A549 (cell line): Measurements from ENCODE around the gene VAT1L. TPM values are rescaled to one million over a fixed set of nuclear protein-coding genes. Genes with fewer than 3 reads are reported as not detected.

Source experiments
- ATAC-seq, 2 experiments: fragments of 200-7000 bp in 1 of 2; fragments of >200 bp in 1 of 2; cut with Nextera tagmentation in 1 of 2; cut with Tn5 transposase in 1 of 2; 3 replicates each; pipeline versions ENCODE4 v1.8.0 to v1.9.1; 2018 to 2020; ENCODE audit warnings: mild to moderate bottlenecking in 1 of 2, moderate library complexity in 1 of 2
- CTCF ChIA-PET: fragments of 300-600 bp; sonication (Branson Sonifier 250); formaldehyde crosslinking; extraction: SDS; loops from one replicate; lab custom pipeline; 2021; ENCODE audit warnings: antibody characterized with exemption, inconsistent platforms; lab: Yijun Ruan, JAX
- POLR2A ChIA-PET: fragments of 350-600 bp; formaldehyde crosslinking; extraction: SDS; loops from one replicate; lab custom pipeline; 2021; ENCODE audit warnings: antibody characterized with exemption, inconsistent platforms; lab: Yijun Ruan, JAX
- DNase-seq, 2 experiments: peaks; one replicate each; pipeline versions ENCODE4 v3.0.0 to v3.0.0-alpha.2; 2011 to 2016; ENCODE audit warnings: low read depth in 1 of 2, low spot score in 1 of 2
- FAIRE-seq: peaks from 2 replicates; lab custom pipeline; 2011; peaks lifted over from hg19 to GRCh38; lab: Jason Lieb, UNC
- H3K27ac ChIP-seq, 2 experiments: fragments of >200 bp; sonication (Bioruptor Twin); formaldehyde crosslinking; 3 replicates each; pipeline ENCODE4 v1.5.1; 2016 to 2017
- H3K4me1 ChIP-seq: fragments of >200 bp; sonication (Bioruptor Twin); formaldehyde crosslinking; 3 replicates; pipeline ENCODE4 v1.6.1; 2016
- H3K4me2 ChIP-seq: fragments of >200 bp; sonication (Bioruptor Twin); formaldehyde crosslinking; 3 replicates; pipeline ENCODE4 v1.6.1; 2016
- H3K4me3 ChIP-seq: fragments of >200 bp; sonication (Bioruptor Twin); formaldehyde crosslinking; 3 replicates; pipeline ENCODE4 v1.5.1; 2016
- H3K9me3 ChIP-seq: fragments of >200 bp; sonication (Bioruptor Twin); formaldehyde crosslinking; 3 replicates; pipeline ENCODE4 v1.6.1; 2016
- FOSB ChIP-seq: fragments of 250-450 bp; sonication (Bioruptor Pico); IDR thresholded peaks from 2 replicates; pipeline ENCODE4 v1.5.0; 2020; ENCODE audit warnings: mild to moderate bottlenecking, moderate library complexity
- HEYL ChIP-seq: fragments of 250-450 bp; sonication (Bioruptor Pico); IDR thresholded peaks from 2 replicates; pipeline ENCODE4 v1.8.0; 2021; ENCODE audit warnings: mild to moderate bottlenecking, moderate library complexity
- HOXB13 ChIP-seq: fragments of 250-450 bp; sonication (Bioruptor Pico); IDR thresholded peaks from 2 replicates; pipeline ENCODE4 v1.5.0; 2020; ENCODE audit warnings: low read depth, mild to moderate bottlenecking, moderate library complexity
- HOXB5 ChIP-seq: fragments of 250-450 bp; sonication (Bioruptor Pico); IDR thresholded peaks from 2 replicates; pipeline ENCODE4 v1.5.0; 2020; ENCODE audit warnings: mild to moderate bottlenecking, moderate library complexity
- NFE2L2 ChIP-seq: fragments of 150-350 bp; conservative IDR thresholded peaks from 2 replicates; pipeline ENCODE4 v1.6.1; 2014; ENCODE audit warnings: low read length
- NPAS2 ChIP-seq: fragments of 250-450 bp; sonication (Bioruptor Pico); IDR thresholded peaks from 2 replicates; pipeline ENCODE4 v1.8.0; 2022; ENCODE audit warnings: mild to moderate bottlenecking, moderate library complexity, borderline replicate concordance
- POLR2A ChIP-seq: IDR thresholded peaks from 2 replicates; pipeline ENCODE4 v1.6.1; 2012; ENCODE audit warnings: mild to moderate bottlenecking, low read length
- RCOR1 ChIP-seq: fragments of 150-350 bp; IDR thresholded peaks from 2 replicates; pipeline ENCODE4 v1.6.1; 2014; ENCODE audit warnings: antibody characterized with exemption, low read length, low read depth
- RNF2 ChIP-seq: fragments of 200-600 bp; sonication (generic); IDR thresholded peaks from 2 replicates; pipeline ENCODE4 v1.6.1; 2016; ENCODE audit warnings: low read depth, mild to moderate bottlenecking, antibody characterized with exemption, moderate library complexity, borderline replicate concordance
- SMC3 ChIP-seq: fragments of >200 bp; sonication (Bioruptor Twin); formaldehyde crosslinking; IDR thresholded peaks from 3 replicates; pipeline ENCODE4 v1.6.1; 2018; ENCODE audit warnings: inconsistent platforms
- TP53 ChIP-seq: fragments of 250-450 bp; sonication (Bioruptor Pico); IDR thresholded peaks from 2 replicates; pipeline ENCODE4 v1.5.0; 2021; ENCODE audit warnings: mild to moderate bottlenecking, moderate library complexity
- WGBS: methylation state at CpG from one replicate; pipeline ENCODE4 v1.1.6; 2017; ENCODE audit errors: missing lambda C conversion rate; 5-methylcytosine and 5-hydroxymethylcytosine counted together
- polyA plus RNA-seq, 4 experiments: library from polyadenylated mRNA; depleted of rRNA in 3 of 4; stranded (reverse); fragments of >200 nt; fragmentation: RNase III in 1 of 4; extraction: RNeasy Plus Mini Kit Qiagen cat#74134 plus additional on column Dnase treatment in 1 of 4; gene quantifications; 2 replicates in 3 of 4; 3 replicates in 1 of 4; pipeline ENCODE4 v1.2.3, GENCODE V29; 2011 to 2017
- TF ChIP-seq, protein P1 (sequence below): fragments of 200-600 bp; sonication (generic); IDR thresholded peaks from 2 replicates; pipeline ENCODE4 v1.6.1; 2016; ENCODE audit warnings: antibody characterized with exemption, mild to moderate bottlenecking, moderate library complexity
- TF ChIP-seq, protein P2 (sequence below): fragments of >200 bp; sonication (Bioruptor Twin); formaldehyde crosslinking; IDR thresholded peaks from 2 replicates; pipeline ENCODE4 v1.6.1; 2016
- TF ChIP-seq, protein P3 (sequence below): fragments of 250-450 bp; sonication (Bioruptor Pico); IDR thresholded peaks from 2 replicates; pipeline ENCODE4 v1.5.0; 2021; ENCODE audit warnings: mild to moderate bottlenecking, moderate library complexity, borderline replicate concordance
- TF ChIP-seq, protein P4 (sequence below): fragments of 250-450 bp; sonication (Bioruptor Pico); IDR thresholded peaks from 2 replicates; pipeline ENCODE4 v1.5.0; 2020; ENCODE audit warnings: low read depth, mild to moderate bottlenecking, moderate library complexity

Gene VAT1L
- polyA plus RNA-seq, 2 of the 4 experiments (the other 2 are of a cell fraction) = not detected

DNA sequence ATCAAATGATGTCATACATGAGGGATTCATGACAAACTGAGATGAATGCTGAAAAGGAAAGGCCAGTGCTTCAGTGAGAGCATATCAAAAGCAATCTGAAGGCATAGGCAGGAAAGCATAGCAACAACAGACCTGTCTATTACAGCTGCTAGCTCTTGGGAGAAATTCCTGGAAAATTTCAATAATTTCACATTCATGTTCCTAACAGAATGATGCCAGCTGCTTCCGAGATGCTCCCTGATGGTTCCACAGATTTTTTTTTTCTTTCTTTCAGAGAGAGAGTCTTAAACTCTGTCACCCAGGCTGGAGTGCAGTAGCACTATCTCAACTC is 183.7 kb downstream of the VAT1L start:
- TF ChIP-seq RNF2 (no peak), FOSB (CRISPR knock-in tag) (no peak)
- FAIRE-seq = no peak
- Histone ChIP-seq H3K4me1 (no peaks in the 10 kb centered on the region), H3K9me3 (no peaks in the 10 kb centered on the region), H3K4me2 (no peak overlapping the region), H3K27ac (no peak overlapping the region), H3K4me3 (no peak overlapping the region)
- peak in 1 of 2 experiments; percentile 31; a peak in 3 of 6 replicates for ATAC-seq
- CTCF ChIA-PET = interaction anchor here (0.6 to 5.4 kb wide), 16 partner anchors 9 to 1393 kb away, joined by 3 to 37 read pairs (median 4); no protein-coding TSS in a partner anchor
- no peak for DNase-seq
- WGBS = 0% methylated on average over 1 of the region's 1 CpG
- POLR2A ChIA-PET = no interaction called here

DNA sequence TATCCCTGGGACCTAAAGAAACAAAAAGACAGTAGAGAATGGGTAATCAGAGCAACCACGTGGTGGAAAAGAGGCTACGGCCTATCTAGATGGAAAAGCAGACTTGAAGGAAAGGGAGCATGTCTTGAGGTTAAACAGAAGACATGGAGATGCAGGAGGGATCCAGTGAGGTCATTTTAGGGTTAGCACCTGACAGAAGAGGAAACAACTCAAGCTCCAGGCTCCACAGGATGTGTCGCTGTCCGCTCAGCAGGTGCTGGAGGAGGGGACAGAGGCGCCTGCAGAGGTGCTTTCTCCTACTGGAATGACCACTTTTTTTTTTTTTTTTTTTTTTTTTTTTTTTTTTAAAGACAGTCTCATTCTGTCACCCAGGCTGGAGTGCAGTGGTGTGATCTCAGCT is 186.5 kb downstream of the VAT1L start:
- Histone ChIP-seq H3K4me3 (no peak overlapping the region), H3K4me1 (no peaks in the 10 kb centered on the region), H3K27ac (no peak overlapping the region), H3K4me2 (no peak overlapping the region), H3K9me3 (no peaks in the 10 kb centered on the region)
- WGBS = 52% methylated on average over 5 of the region's 5 CpGs
- no peak; a peak in 1 of 6 replicates for ATAC-seq
- CTCF ChIA-PET = interaction anchor here (0.6 to 1.3 kb wide), 3 partner anchors 49 to 299 kb away, joined by 3 to 4 read pairs (median 3); no protein-coding TSS in a partner anchor
- FAIRE-seq = no peak
- no peak for DNase-seq
- POLR2A ChIA-PET = no interaction called here
- TF ChIP-seq NFE2L2 (no peak), HOXB5 (no peak), NPAS2 (CRISPR knock-in tag) (no peak)
- TF ChIP-seq, protein P1, sequence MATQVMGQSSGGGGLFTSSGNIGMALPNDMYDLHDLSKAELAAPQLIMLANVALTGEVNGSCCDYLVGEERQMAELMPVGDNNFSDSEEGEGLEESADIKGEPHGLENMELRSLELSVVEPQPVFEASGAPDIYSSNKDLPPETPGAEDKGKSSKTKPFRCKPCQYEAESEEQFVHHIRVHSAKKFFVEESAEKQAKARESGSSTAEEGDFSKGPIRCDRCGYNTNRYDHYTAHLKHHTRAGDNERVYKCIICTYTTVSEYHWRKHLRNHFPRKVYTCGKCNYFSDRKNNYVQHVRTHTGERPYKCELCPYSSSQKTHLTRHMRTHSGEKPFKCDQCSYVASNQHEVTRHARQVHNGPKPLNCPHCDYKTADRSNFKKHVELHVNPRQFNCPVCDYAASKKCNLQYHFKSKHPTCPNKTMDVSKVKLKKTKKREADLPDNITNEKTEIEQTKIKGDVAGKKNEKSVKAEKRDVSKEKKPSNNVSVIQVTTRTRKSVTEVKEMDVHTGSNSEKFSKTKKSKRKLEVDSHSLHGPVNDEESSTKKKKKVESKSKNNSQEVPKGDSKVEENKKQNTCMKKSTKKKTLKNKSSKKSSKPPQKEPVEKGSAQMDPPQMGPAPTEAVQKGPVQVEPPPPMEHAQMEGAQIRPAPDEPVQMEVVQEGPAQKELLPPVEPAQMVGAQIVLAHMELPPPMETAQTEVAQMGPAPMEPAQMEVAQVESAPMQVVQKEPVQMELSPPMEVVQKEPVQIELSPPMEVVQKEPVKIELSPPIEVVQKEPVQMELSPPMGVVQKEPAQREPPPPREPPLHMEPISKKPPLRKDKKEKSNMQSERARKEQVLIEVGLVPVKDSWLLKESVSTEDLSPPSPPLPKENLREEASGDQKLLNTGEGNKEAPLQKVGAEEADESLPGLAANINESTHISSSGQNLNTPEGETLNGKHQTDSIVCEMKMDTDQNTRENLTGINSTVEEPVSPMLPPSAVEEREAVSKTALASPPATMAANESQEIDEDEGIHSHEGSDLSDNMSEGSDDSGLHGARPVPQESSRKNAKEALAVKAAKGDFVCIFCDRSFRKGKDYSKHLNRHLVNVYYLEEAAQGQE = peak; percentile 80
- TF ChIP-seq, protein P2, sequence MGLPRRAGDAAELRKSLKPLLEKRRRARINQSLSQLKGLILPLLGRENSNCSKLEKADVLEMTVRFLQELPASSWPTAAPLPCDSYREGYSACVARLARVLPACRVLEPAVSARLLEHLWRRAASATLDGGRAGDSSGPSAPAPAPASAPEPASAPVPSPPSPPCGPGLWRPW = no peak

DNA sequence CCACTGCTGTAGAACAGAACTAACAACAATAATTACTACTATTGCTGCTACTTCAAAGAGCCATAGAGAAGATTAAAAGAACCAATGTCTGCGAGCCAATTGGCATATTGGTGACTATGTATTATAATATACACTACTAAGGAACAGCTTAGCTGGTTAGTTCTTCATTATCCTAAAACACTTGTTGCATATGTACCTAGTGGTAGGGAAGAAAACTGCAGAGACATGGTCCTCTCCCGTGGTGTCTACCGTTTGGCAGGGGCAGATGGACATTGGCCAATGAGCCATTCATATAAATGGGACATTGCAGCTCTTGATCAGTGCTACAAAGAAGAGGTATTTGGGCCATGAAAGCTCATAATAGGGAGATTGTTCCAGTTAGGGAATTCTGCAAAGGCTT is 187.6 kb downstream of the VAT1L start:
- WGBS = 2% methylated on average over 3 of the region's 3 CpGs
- Histone ChIP-seq H3K9me3 (no peaks in the 10 kb centered on the region), H3K4me1 (no peaks in the 10 kb centered on the region), H3K4me3 (no peak overlapping the region), H3K4me2 (no peak overlapping the region), H3K27ac (no peak overlapping the region)
- ChIA-PET POLR2A (no interaction called here), CTCF (no interaction called here)
- TF ChIP-seq TP53 (CRISPR knock-in tag) (no peak), HOXB13 (no peak), HEYL (CRISPR knock-in tag) (no peak), SMC3 (no peak), POLR2A (no peak), RCOR1 (no peak)
- TF ChIP-seq, protein P3, sequence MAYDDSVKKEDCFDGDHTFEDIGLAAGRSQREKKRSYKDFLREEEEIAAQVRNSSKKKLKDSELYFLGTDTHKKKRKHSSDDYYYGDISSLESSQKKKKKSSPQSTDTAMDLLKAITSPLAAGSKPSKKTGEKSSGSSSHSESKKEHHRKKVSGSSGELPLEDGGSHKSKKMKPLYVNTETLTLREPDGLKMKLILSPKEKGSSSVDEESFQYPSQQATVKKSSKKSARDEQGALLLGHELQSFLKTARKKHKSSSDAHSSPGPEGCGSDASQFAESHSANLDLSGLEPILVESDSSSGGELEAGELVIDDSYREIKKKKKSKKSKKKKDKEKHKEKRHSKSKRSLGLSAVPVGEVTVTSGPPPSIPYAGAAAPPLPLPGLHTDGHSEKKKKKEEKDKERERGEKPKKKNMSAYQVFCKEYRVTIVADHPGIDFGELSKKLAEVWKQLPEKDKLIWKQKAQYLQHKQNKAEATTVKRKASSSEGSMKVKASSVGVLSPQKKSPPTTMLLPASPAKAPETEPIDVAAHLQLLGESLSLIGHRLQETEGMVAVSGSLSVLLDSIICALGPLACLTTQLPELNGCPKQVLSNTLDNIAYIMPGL (CRISPR knock-in tag) = no peak
- TF ChIP-seq, protein P4, sequence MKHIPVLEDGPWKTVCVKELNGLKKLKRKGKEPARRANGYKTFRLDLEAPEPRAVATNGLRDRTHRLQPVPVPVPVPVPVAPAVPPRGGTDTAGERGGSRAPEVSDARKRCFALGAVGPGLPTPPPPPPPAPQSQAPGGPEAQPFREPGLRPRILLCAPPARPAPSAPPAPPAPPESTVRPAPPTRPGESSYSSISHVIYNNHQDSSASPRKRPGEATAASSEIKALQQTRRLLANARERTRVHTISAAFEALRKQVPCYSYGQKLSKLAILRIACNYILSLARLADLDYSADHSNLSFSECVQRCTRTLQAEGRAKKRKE (CRISPR knock-in tag) = no peak
- ATAC-seq (peak in 1 of 2 experiments; percentile 46; a peak in 2 of 6 replicates), FAIRE-seq (no peak), DNase-seq (no peak)
